ENCODE measurements around the gene KDM8. TPM values are rescaled to one million over a fixed set of nuclear protein-coding genes. Genes with fewer than 3 reads are reported as not detected.

Gene KDM8
- total RNA-seq, 1 experiment from 2014 or later, result 10.9 TPM

DNA sequence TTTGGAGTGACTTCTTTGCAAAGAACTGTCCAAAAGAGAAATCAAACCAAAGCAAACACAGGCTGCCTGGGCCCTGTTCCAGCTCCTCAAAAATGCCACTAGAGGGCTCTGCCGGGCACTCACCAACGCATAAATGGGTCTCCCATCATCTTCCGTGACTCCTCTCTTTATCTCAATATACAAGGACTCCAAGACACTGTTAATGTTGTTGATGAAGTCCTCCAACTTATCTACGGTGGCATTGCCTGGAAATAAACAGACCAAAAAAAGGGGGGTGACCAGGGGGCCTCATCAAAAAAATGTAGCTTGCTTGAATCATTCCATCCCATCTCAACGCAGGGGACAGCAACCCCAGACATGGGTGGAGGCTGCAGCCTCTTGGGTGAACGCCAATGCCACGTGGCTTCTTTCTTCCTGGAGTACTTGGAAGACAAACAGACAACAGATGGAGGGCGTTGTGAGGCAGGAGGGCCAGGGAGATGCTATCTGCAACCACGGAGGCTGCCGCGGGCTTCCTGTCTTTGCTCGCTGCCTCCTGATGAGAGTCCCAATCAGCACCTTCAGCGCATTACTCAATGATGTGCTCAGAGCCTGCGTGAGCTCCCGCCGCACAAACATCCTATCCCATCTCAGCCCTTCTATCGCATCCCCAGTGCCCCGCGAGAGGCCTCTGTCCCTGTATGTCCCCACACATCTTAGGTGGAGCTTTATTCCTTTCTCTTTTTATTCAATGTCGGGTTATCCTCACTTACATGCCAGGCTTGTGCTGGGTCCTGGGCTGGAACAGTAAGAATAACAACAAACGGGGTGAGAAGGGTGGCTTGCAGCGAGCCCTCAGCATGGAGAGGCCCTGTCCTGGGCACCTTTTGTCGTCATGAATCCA lies 32.0 kb downstream of the KDM8 start (continued):
- TF ChIP-seq, protein P1, sequence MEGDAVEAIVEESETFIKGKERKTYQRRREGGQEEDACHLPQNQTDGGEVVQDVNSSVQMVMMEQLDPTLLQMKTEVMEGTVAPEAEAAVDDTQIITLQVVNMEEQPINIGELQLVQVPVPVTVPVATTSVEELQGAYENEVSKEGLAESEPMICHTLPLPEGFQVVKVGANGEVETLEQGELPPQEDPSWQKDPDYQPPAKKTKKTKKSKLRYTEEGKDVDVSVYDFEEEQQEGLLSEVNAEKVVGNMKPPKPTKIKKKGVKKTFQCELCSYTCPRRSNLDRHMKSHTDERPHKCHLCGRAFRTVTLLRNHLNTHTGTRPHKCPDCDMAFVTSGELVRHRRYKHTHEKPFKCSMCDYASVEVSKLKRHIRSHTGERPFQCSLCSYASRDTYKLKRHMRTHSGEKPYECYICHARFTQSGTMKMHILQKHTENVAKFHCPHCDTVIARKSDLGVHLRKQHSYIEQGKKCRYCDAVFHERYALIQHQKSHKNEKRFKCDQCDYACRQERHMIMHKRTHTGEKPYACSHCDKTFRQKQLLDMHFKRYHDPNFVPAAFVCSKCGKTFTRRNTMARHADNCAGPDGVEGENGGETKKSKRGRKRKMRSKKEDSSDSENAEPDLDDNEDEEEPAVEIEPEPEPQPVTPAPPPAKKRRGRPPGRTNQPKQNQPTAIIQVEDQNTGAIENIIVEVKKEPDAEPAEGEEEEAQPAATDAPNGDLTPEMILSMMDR (IDR thresholded peaks at IDR 0.05), result peak; percentile 43; the same call in 1 of the 2 replicates

DNA sequence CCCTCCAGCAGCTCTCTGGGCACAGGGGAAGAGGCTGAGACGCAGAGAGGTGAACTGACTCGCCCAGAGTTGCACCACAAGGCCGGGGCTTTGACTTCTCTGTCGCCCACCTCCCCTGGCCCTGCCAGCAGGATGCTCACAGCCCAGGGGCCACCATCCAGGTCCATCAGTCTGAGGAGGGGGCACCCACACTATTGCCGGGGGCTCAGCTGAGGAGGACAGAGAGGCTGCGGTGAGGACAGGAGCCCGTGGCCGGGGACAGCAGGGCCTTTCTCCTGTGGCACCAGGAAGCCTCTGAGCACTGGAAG lies 32.6 kb downstream of the KDM8 start:
- ATAC-seq (no peak), DNase-seq (ENCODE audit: low spot score) (no peak)
- Mint-ChIP-seq H3K4me1 (peaks cover 26% of the 10 kb centered on the region), H3K36me3 (no peaks in the 10 kb centered on the region), H3K9me3 (no peaks in the 10 kb centered on the region), H3K4me3 (no peak overlapping the region), H3K27me3 (ENCODE audit: low read depth) (no peaks in the 10 kb centered on the region), H3K27ac (no peak overlapping the region)
- TF ChIP-seq SMAD3 (CRISPR knock-in tag; IDR thresholded peaks at IDR 0.05; ENCODE audit: borderline replicate concordance), result no peak
- no peak for TF ChIP-seq ETV6 (CRISPR knock-in tag; IDR thresholded peaks at IDR 0.05)
- no peak for TF ChIP-seq ATF1 (CRISPR knock-in tag; IDR thresholded peaks at IDR 0.05)
- TF ChIP-seq, protein P2, sequence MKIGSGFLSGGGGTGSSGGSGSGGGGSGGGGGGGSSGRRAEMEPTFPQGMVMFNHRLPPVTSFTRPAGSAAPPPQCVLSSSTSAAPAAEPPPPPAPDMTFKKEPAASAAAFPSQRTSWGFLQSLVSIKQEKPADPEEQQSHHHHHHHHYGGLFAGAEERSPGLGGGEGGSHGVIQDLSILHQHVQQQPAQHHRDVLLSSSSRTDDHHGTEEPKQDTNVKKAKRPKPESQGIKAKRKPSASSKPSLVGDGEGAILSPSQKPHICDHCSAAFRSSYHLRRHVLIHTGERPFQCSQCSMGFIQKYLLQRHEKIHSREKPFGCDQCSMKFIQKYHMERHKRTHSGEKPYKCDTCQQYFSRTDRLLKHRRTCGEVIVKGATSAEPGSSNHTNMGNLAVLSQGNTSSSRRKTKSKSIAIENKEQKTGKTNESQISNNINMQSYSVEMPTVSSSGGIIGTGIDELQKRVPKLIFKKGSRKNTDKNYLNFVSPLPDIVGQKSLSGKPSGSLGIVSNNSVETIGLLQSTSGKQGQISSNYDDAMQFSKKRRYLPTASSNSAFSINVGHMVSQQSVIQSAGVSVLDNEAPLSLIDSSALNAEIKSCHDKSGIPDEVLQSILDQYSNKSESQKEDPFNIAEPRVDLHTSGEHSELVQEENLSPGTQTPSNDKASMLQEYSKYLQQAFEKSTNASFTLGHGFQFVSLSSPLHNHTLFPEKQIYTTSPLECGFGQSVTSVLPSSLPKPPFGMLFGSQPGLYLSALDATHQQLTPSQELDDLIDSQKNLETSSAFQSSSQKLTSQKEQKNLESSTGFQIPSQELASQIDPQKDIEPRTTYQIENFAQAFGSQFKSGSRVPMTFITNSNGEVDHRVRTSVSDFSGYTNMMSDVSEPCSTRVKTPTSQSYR (CRISPR knock-in tag; IDR thresholded peaks at IDR 0.05), result no peak
- TF ChIP-seq, protein P3, sequence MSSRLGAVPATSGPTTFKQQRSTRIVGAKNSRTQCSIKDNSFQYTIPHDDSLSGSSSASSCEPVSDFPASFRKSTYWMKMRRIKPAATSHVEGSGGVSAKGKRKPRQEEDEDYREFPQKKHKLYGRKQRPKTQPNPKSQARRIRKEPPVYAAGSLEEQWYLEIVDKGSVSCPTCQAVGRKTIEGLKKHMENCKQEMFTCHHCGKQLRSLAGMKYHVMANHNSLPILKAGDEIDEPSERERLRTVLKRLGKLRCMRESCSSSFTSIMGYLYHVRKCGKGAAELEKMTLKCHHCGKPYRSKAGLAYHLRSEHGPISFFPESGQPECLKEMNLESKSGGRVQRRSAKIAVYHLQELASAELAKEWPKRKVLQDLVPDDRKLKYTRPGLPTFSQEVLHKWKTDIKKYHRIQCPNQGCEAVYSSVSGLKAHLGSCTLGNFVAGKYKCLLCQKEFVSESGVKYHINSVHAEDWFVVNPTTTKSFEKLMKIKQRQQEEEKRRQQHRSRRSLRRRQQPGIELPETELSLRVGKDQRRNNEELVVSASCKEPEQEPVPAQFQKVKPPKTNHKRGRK (CRISPR knock-in tag; IDR thresholded peaks at IDR 0.05; ENCODE audit: borderline replicate concordance), result no peak
- TF ChIP-seq, protein P4, sequence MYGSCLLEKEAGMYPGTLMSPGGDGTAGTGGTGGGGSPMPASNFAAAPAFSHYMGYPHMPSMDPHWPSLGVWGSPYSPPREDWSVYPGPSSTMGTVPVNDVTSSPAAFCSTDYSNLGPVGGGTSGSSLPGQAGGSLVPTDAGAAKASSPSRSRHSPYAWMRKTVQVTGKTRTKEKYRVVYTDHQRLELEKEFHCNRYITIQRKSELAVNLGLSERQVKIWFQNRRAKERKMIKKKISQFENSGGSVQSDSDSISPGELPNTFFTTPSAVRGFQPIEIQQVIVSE (CRISPR knock-in tag; IDR thresholded peaks at IDR 0.05; ENCODE audit: borderline replicate concordance), result no peak
- TF ChIP-seq ZNF416 (CRISPR knock-in tag; IDR thresholded peaks at IDR 0.05), result no peak
- no peak for TF ChIP-seq ZNF219 (CRISPR knock-in tag; IDR thresholded peaks at IDR 0.05; ENCODE audit: borderline replicate concordance)
- no peak for TF ChIP-seq ZNF671 (CRISPR knock-in tag; IDR thresholded peaks at IDR 0.05)
- TF ChIP-seq EMX1 (CRISPR knock-in tag; IDR thresholded peaks at IDR 0.05), result no peak
- TF ChIP-seq TP53 (CRISPR knock-in tag; IDR thresholded peaks at IDR 0.05), result no peak
- TF ChIP-seq JAZF1 (CRISPR knock-in tag; IDR thresholded peaks at IDR 0.05), result no peak
- CTCF ChIA-PET, result interaction anchor here (1.0 to 6.4 kb wide), 13 partner anchors 10 to 192 kb away, joined by 3 to 109 read pairs (median 6); no protein-coding TSS in a partner anchor
- POLR2A ChIA-PET, result no interaction called here

DNA sequence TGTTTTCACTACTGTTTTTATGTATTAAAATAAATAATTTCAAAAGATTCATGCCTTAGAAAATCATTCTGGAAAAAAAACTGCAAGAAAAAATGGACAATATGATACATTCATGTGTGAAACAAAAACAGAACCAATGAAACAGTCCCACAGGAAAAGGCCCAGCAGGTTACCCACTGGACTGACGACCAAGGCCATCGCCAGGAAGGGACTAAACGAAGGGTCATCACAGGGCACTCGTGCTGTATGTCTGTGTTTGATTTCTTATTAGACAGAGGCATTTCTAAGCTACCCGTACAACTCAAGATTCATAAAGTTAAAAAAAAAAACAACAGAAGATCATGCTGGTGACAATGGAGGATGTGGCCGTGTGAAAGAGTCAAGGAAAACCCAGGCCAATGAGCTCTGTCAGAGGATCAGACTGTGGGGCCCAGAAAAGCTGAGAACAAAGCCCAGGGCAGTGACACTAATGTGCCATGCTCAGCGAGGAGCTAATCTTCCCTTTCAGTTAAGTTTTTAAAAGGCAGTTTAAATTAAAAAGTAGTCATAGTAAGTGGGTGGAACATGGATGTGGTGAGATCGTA lies 33.4 kb downstream of the KDM8 start:
- ATAC-seq, result no peak
- Mint-ChIP-seq H3K9me3 (no peaks in the 10 kb centered on the region), H3K4me3 (no peak overlapping the region), H3K27me3 (ENCODE audit: low read depth) (no peaks in the 10 kb centered on the region), H3K27ac (peak overlapping the region; percentile 2; the same call in 1 of the 2 replicates), H3K4me1 (peaks cover 28% of the 10 kb centered on the region), H3K36me3 (no peaks in the 10 kb centered on the region)
- ChIA-PET POLR2A (no interaction called here), CTCF (interaction anchor here (0.8 to 6.4 kb wide), 10 partner anchors 11 to 279 kb away, joined by 3 to 109 read pairs (median 6); no protein-coding TSS in a partner anchor)
- DNase-seq (ENCODE audit: low spot score), result no peak
- TF ChIP-seq ZNF416 (CRISPR knock-in tag; IDR thresholded peaks at IDR 0.05) (no peak), ZNF396 (CRISPR knock-in tag; IDR thresholded peaks at IDR 0.05; ENCODE audit: borderline replicate concordance) (no peak), FOXP1 (CRISPR knock-in tag; IDR thresholded peaks at IDR 0.05; ENCODE audit: borderline replicate concordance) (no peak), TP53 (CRISPR knock-in tag; IDR thresholded peaks at IDR 0.05) (no peak), ZNF423 (CRISPR knock-in tag; IDR thresholded peaks at IDR 0.05) (no peak)
- TF ChIP-seq, protein P5, sequence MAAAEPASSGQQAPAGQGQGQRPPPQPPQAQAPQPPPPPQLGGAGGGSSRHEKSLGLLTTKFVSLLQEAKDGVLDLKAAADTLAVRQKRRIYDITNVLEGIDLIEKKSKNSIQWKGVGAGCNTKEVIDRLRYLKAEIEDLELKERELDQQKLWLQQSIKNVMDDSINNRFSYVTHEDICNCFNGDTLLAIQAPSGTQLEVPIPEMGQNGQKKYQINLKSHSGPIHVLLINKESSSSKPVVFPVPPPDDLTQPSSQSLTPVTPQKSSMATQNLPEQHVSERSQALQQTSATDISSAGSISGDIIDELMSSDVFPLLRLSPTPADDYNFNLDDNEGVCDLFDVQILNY (CRISPR knock-in tag; IDR thresholded peaks at IDR 0.05), result no peak
- TF ChIP-seq, protein P1 (IDR thresholded peaks at IDR 0.05), result no peak
- TF ChIP-seq, protein P6, sequence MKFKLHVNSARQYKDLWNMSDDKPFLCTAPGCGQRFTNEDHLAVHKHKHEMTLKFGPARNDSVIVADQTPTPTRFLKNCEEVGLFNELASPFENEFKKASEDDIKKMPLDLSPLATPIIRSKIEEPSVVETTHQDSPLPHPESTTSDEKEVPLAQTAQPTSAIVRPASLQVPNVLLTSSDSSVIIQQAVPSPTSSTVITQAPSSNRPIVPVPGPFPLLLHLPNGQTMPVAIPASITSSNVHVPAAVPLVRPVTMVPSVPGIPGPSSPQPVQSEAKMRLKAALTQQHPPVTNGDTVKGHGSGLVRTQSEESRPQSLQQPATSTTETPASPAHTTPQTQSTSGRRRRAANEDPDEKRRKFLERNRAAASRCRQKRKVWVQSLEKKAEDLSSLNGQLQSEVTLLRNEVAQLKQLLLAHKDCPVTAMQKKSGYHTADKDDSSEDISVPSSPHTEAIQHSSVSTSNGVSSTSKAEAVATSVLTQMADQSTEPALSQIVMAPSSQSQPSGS (CRISPR knock-in tag; IDR thresholded peaks at IDR 0.05; ENCODE audit: borderline replicate concordance, low read depth), result no peak
